KMS-11 (cell line): ENCODE data around the gene FLCN.
A peak's percentile ranks its signal among the peaks of the same experiment; 100 is the strongest.

ENCODE experiments used
- H2AFZ ChIP-seq: fragments of 200-600 bp; sonication (generic); 2 replicates; pipeline ENCODE4 v1.6.1; 2016; ENCODE audit warnings: antibody characterized with exemption, mixed run types, low read depth
- H3K27ac ChIP-seq: fragments of 200-600 bp; sonication (generic); 2 replicates; pipeline ENCODE4 v1.6.1; 2016; ENCODE audit warnings: mild to moderate bottlenecking, mixed run types
- H3K27me3 ChIP-seq: fragments of 200-600 bp; sonication (generic); 2 replicates; pipeline ENCODE4 v1.6.1; 2017; ENCODE audit warnings: mild to moderate bottlenecking, low read depth, mixed run types, moderate library complexity; ENCODE audit not compliant: insufficient read depth
- H3K36me3 ChIP-seq: fragments of 200-600 bp; sonication (generic); 2 replicates; pipeline ENCODE4 v1.6.1; 2017; ENCODE audit warnings: mild to moderate bottlenecking, mixed run types; ENCODE audit not compliant: insufficient read depth
- H3K4me1 ChIP-seq: fragments of 200-600 bp; sonication (generic); 2 replicates; pipeline ENCODE4 v1.6.1; 2016; ENCODE audit warnings: mild to moderate bottlenecking, low read depth, mixed run types; ENCODE audit not compliant: poor library complexity, severe bottlenecking
- H3K4me2 ChIP-seq: fragments of 200-600 bp; sonication (generic); 2 replicates; pipeline ENCODE4 v1.7.0; 2016; ENCODE audit warnings: mild to moderate bottlenecking, mixed run types
- H3K4me3 ChIP-seq: fragments of 200-600 bp; sonication (generic); IDR thresholded peaks from 2 replicates; pipeline ENCODE4 v1.6.1; 2017; ENCODE audit warnings: low read depth, low read length, mixed read lengths; ENCODE audit not compliant: insufficient read depth
- H3K79me2 ChIP-seq: fragments of 200-600 bp; sonication (generic); 2 replicates; pipeline ENCODE4 v1.6.1; 2016; ENCODE audit warnings: low read depth, mixed run types; ENCODE audit not compliant: insufficient read depth
- H3K9ac ChIP-seq: fragments of 200-600 bp; sonication (generic); 2 replicates; pipeline ENCODE4 v1.6.1; 2016; ENCODE audit warnings: mild to moderate bottlenecking, mixed run types
- H4K20me1 ChIP-seq: fragments of 200-600 bp; sonication (generic); 2 replicates; pipeline ENCODE4 v1.6.1; 2016; ENCODE audit warnings: mild to moderate bottlenecking, mixed run types; ENCODE audit not compliant: insufficient read depth
- CTCF ChIP-seq: fragments of 200-600 bp; sonication (generic); conservative IDR thresholded peaks from 2 replicates; pipeline ENCODE4 v1.6.1; 2017; ENCODE audit warnings: low read depth, mild to moderate bottlenecking, antibody characterized with exemption, low read length, moderate library complexity, mixed read lengths

FLCN gene

GRCh38 chr17:17275971-17276370 is 39.0 kb upstream of the FLCN start:
- Histone ChIP-seq H3K4me3 (no peak overlapping the region), H3K9ac (no peak overlapping the region), H4K20me1 (no peaks in the 10 kb centered on the region), H2AFZ (no peak overlapping the region), H3K4me1 (peaks cover 25% of the 10 kb centered on the region), H3K36me3 (no peaks in the 10 kb centered on the region), H3K27me3 (no peaks in the 10 kb centered on the region), H3K79me2 (peaks cover 72% of the 10 kb centered on the region), H3K4me2 (no peak overlapping the region), H3K27ac (no peak overlapping the region)
- no peak for TF ChIP-seq CTCF

GRCh38 chr17:17269926-17270773 is 33.2 kb upstream of the FLCN start:
- H3K4me2 ChIP-seq: no peak overlapping the region
- H3K9ac ChIP-seq: no peak overlapping the region
- TF ChIP-seq CTCF: peak; percentile 47; the same call in 1 of the 2 replicates
- H3K27me3 ChIP-seq: no peaks in the 10 kb centered on the region
- no peaks in the 10 kb centered on the region for H3K4me1 ChIP-seq
- 0 out of 2 replicates have a peak, but pooled peaks cover 3% of the 10 kb centered on the region for H3K36me3 ChIP-seq
- H3K79me2 ChIP-seq: peaks cover 19% of the 10 kb centered on the region; the same call in 1 of the 2 replicates
- H4K20me1 ChIP-seq: no peaks in the 10 kb centered on the region
- H2AFZ ChIP-seq: no peak overlapping the region
- H3K27ac ChIP-seq: no peak overlapping the region
- no peak overlapping the region for H3K4me3 ChIP-seq

- Histone ChIP-seq H2AFZ (no peak overlapping the region), H3K4me2 (no peak overlapping the region), H3K4me1 (peaks cover 4% of the 10 kb centered on the region), H3K27me3 (no peaks in the 10 kb centered on the region), H4K20me1 (no peaks in the 10 kb centered on the region), H3K9ac (no peak overlapping the region), H3K4me3 (no peak overlapping the region), H3K27ac (no peak overlapping the region), H3K79me2 (no peaks in the 10 kb centered on the region), H3K36me3 (peaks cover 6% of the 10 kb centered on the region; the same call in 1 of the 2 replicates)
- no peak for TF ChIP-seq CTCF
Observed at GRCh38 chr17:17264430-17264829, 27.5 kb upstream of the FLCN start.

- Histone ChIP-seq H3K27ac (no peak overlapping the region), H3K36me3 (peaks cover 3% of the 10 kb centered on the region; the same call in 1 of the 2 replicates), H3K4me3 (no peak overlapping the region), H3K27me3 (no peaks in the 10 kb centered on the region), H2AFZ (no peak overlapping the region), H4K20me1 (no peaks in the 10 kb centered on the region), H3K4me2 (no peak overlapping the region), H3K79me2 (no peaks in the 10 kb centered on the region), H3K9ac (no peak overlapping the region), H3K4me1 (peaks cover 4% of the 10 kb centered on the region)
- TF ChIP-seq CTCF: no peak
Observed at GRCh38 chr17:17258998-17259397, 22.0 kb upstream of the FLCN start.
